ENCODE measurements around the gene DEPDC4.
"Not testable (repeated sequence)": the region's sequence is repeated elsewhere in the genome, so short reads cannot be mapped to it uniquely, and the experiment has no call there.

The DEPDC4 gene

GRCh38 chr12:100265107-100265506 is 1.8 kb downstream of the DEPDC4 start:
- H3K27ac ChIP-seq (ENCODE audit: low read length); H3K4me3 ChIP-seq (ENCODE audit: low read length); H3K36me3 ChIP-seq (ENCODE audit: control insufficient read depth, insufficient read depth, low read length); H3K4me1 ChIP-seq (ENCODE audit: control insufficient read depth, insufficient read depth, low read length); H3K27me3 ChIP-seq (ENCODE audit: control insufficient read depth, insufficient read depth, low read length); H3K9me3 ChIP-seq (ENCODE audit: control insufficient read depth, insufficient read depth, low read length); DNase-seq (ENCODE audit: low read depth, low spot score): not testable (repeated sequence)
- no CpG with 5 or more reads among the region's 5 CpGs for WGBS (ENCODE audit: insufficient coverage, insufficient read length)

GRCh38 chr12:100263131-100263530 is 3.7 kb downstream of the DEPDC4 start:
- Histone ChIP-seq H3K4me3 (ENCODE audit: low read length) (no peak overlapping the region), H3K4me1 (ENCODE audit: control insufficient read depth, insufficient read depth, low read length) (no peaks in the 10 kb centered on the region), H3K27ac (ENCODE audit: low read length) (no peak overlapping the region), H3K36me3 (ENCODE audit: control insufficient read depth, insufficient read depth, low read length) (no peaks in the 10 kb centered on the region), H3K27me3 (ENCODE audit: control insufficient read depth, insufficient read depth, low read length) (no peaks in the 10 kb centered on the region), H3K9me3 (ENCODE audit: control insufficient read depth, insufficient read depth, low read length) (no peaks in the 10 kb centered on the region)
- no peak for DNase-seq (ENCODE audit: low read depth, low spot score)
- no CpG with 5 or more reads among the region's 5 CpGs for WGBS (ENCODE audit: insufficient coverage, insufficient read length)

GRCh38 chr12:100258127-100258526 is 8.8 kb downstream of the DEPDC4 start:
- Histone ChIP-seq H3K9me3 (ENCODE audit: control insufficient read depth, insufficient read depth, low read length) (no peaks in the 10 kb centered on the region), H3K4me1 (ENCODE audit: control insufficient read depth, insufficient read depth, low read length) (no peaks in the 10 kb centered on the region), H3K27me3 (ENCODE audit: control insufficient read depth, insufficient read depth, low read length) (no peaks in the 10 kb centered on the region), H3K4me3 (ENCODE audit: low read length) (no peak overlapping the region), H3K27ac (ENCODE audit: low read length) (no peak overlapping the region), H3K36me3 (ENCODE audit: control insufficient read depth, insufficient read depth, low read length) (no peaks in the 10 kb centered on the region)
- no peak for DNase-seq (ENCODE audit: low read depth, low spot score)
- WGBS (ENCODE audit: insufficient coverage, insufficient read length) = no CpG with 5 or more reads among the region's 1 CpG

GRCh38 chr12:100254876-100255275 is 12.0 kb downstream of the DEPDC4 start:
- no CpG with 5 or more reads among the region's 1 CpG for WGBS (ENCODE audit: insufficient coverage, insufficient read length)
- no peak overlapping the region for H3K4me3 ChIP-seq (ENCODE audit: low read length)
- H3K4me1 ChIP-seq (ENCODE audit: control insufficient read depth, insufficient read depth, low read length) = no peaks in the 10 kb centered on the region
- no peaks in the 10 kb centered on the region for H3K9me3 ChIP-seq (ENCODE audit: control insufficient read depth, insufficient read depth, low read length)
- H3K27me3 ChIP-seq (ENCODE audit: control insufficient read depth, insufficient read depth, low read length) = no peaks in the 10 kb centered on the region
- DNase-seq (ENCODE audit: low read depth, low spot score) = no peak
- no peak overlapping the region for H3K27ac ChIP-seq (ENCODE audit: low read length)
- H3K36me3 ChIP-seq (ENCODE audit: control insufficient read depth, insufficient read depth, low read length) = no peaks in the 10 kb centered on the region

- Histone ChIP-seq H3K9me3 (ENCODE audit: control insufficient read depth, insufficient read depth, low read length) (no peaks in the 10 kb centered on the region), H3K4me1 (ENCODE audit: control insufficient read depth, insufficient read depth, low read length) (no peaks in the 10 kb centered on the region), H3K27ac (ENCODE audit: low read length) (no peak overlapping the region), H3K36me3 (ENCODE audit: control insufficient read depth, insufficient read depth, low read length) (no peaks in the 10 kb centered on the region), H3K27me3 (ENCODE audit: control insufficient read depth, insufficient read depth, low read length) (no peaks in the 10 kb centered on the region), H3K4me3 (ENCODE audit: low read length) (no peak overlapping the region)
- no peak for DNase-seq (ENCODE audit: low read depth, low spot score)
- WGBS (ENCODE audit: insufficient coverage, insufficient read length) = no CpG with 5 or more reads among the region's 1 CpG
These were observed 13.4 kb downstream of the DEPDC4 start for GRCh38 chr12:100253437-100253836.

GRCh38 chr12:100251917-100252316 is 15.0 kb downstream of the DEPDC4 start:
- no peaks in the 10 kb centered on the region for H3K36me3 ChIP-seq (ENCODE audit: control insufficient read depth, insufficient read depth, low read length)
- no peaks in the 10 kb centered on the region for H3K4me1 ChIP-seq (ENCODE audit: control insufficient read depth, insufficient read depth, low read length)
- no peak overlapping the region for H3K4me3 ChIP-seq (ENCODE audit: low read length)
- H3K27ac ChIP-seq (ENCODE audit: low read length) = no peak overlapping the region
- no peaks in the 10 kb centered on the region for H3K9me3 ChIP-seq (ENCODE audit: control insufficient read depth, insufficient read depth, low read length)
- WGBS (ENCODE audit: insufficient coverage, insufficient read length) = no CpG with 5 or more reads among the region's 2 CpGs
- no peaks in the 10 kb centered on the region for H3K27me3 ChIP-seq (ENCODE audit: control insufficient read depth, insufficient read depth, low read length)
- no peak for DNase-seq (ENCODE audit: low read depth, low spot score)

- Histone ChIP-seq H3K4me3 (ENCODE audit: low read length) (no peak overlapping the region), H3K4me1 (ENCODE audit: control insufficient read depth, insufficient read depth, low read length) (no peaks in the 10 kb centered on the region), H3K36me3 (ENCODE audit: control insufficient read depth, insufficient read depth, low read length) (no peaks in the 10 kb centered on the region), H3K27ac (ENCODE audit: low read length) (no peak overlapping the region), H3K27me3 (ENCODE audit: control insufficient read depth, insufficient read depth, low read length) (no peaks in the 10 kb centered on the region), H3K9me3 (ENCODE audit: control insufficient read depth, insufficient read depth, low read length) (no peaks in the 10 kb centered on the region)
- no peak for DNase-seq (ENCODE audit: low read depth, low spot score)
- WGBS (ENCODE audit: insufficient coverage, insufficient read length) = no CpG with 5 or more reads among the region's 7 CpGs
These were observed 16.9 kb downstream of the DEPDC4 start for GRCh38 chr12:100249941-100250340.

- Histone ChIP-seq H3K4me1 (ENCODE audit: control insufficient read depth, insufficient read depth, low read length) (no peaks in the 10 kb centered on the region), H3K27ac (ENCODE audit: low read length) (no peak overlapping the region), H3K36me3 (ENCODE audit: control insufficient read depth, insufficient read depth, low read length) (no peaks in the 10 kb centered on the region), H3K4me3 (ENCODE audit: low read length) (no peak overlapping the region), H3K9me3 (ENCODE audit: control insufficient read depth, insufficient read depth, low read length) (no peaks in the 10 kb centered on the region), H3K27me3 (ENCODE audit: control insufficient read depth, insufficient read depth, low read length) (no peaks in the 10 kb centered on the region)
- DNase-seq (ENCODE audit: low read depth, low spot score) = no peak
These were observed 18.0 kb downstream of the DEPDC4 start for GRCh38 chr12:100248886-100249285.

- Histone ChIP-seq H3K9me3 (ENCODE audit: control insufficient read depth, insufficient read depth, low read length) (no peaks in the 10 kb centered on the region), H3K4me3 (ENCODE audit: low read length) (no peak overlapping the region), H3K4me1 (ENCODE audit: control insufficient read depth, insufficient read depth, low read length) (no peaks in the 10 kb centered on the region), H3K36me3 (ENCODE audit: control insufficient read depth, insufficient read depth, low read length) (no peaks in the 10 kb centered on the region), H3K27ac (ENCODE audit: low read length) (no peak overlapping the region), H3K27me3 (ENCODE audit: control insufficient read depth, insufficient read depth, low read length) (no peaks in the 10 kb centered on the region)
- 100% methylated on average over 1 of the region's 4 CpGs for WGBS (ENCODE audit: insufficient coverage, insufficient read length)
- no peak for DNase-seq (ENCODE audit: low read depth, low spot score)
These were observed 19.1 kb downstream of the DEPDC4 start for GRCh38 chr12:100247765-100248164.

GRCh38 chr12:100243137-100243536 is 23.7 kb downstream of the DEPDC4 start:
- no peak for DNase-seq (ENCODE audit: low read depth, low spot score)
- H3K4me1 ChIP-seq (ENCODE audit: control insufficient read depth, insufficient read depth, low read length) = no peaks in the 10 kb centered on the region
- H3K4me3 ChIP-seq (ENCODE audit: low read length) = no peak overlapping the region
- H3K27ac ChIP-seq (ENCODE audit: low read length) = no peak overlapping the region
- 100% methylated on average over 2 of the region's 5 CpGs for WGBS (ENCODE audit: insufficient coverage, insufficient read length)
- H3K36me3 ChIP-seq (ENCODE audit: control insufficient read depth, insufficient read depth, low read length) = no peaks in the 10 kb centered on the region
- no peaks in the 10 kb centered on the region for H3K27me3 ChIP-seq (ENCODE audit: control insufficient read depth, insufficient read depth, low read length)
- no peaks in the 10 kb centered on the region for H3K9me3 ChIP-seq (ENCODE audit: control insufficient read depth, insufficient read depth, low read length)

GRCh38 chr12:100239589-100239988 is 27.3 kb downstream of the DEPDC4 start:
- Histone ChIP-seq H3K4me1 (ENCODE audit: control insufficient read depth, insufficient read depth, low read length) (no peaks in the 10 kb centered on the region), H3K27me3 (ENCODE audit: control insufficient read depth, insufficient read depth, low read length) (no peaks in the 10 kb centered on the region)
- no peak for DNase-seq (ENCODE audit: low read depth, low spot score)

More at GRCh38 chr12:100239589-100239988, 27.3 kb downstream of the DEPDC4 start:
- Histone ChIP-seq H3K27ac (ENCODE audit: low read length) (no peak overlapping the region), H3K36me3 (ENCODE audit: control insufficient read depth, insufficient read depth, low read length) (no peaks in the 10 kb centered on the region), H3K9me3 (ENCODE audit: control insufficient read depth, insufficient read depth, low read length) (no peaks in the 10 kb centered on the region), H3K4me3 (ENCODE audit: low read length) (no peak overlapping the region)
- WGBS (ENCODE audit: insufficient coverage, insufficient read length) = no CpG with 5 or more reads among the region's 1 CpG

All from iPS DF 6.9 (cell line).